Esophagus muscularis mucosa (tissue), 4 donors: ENCODE results near the gene USPL1.

Experiments
- EP300 ChIP-seq: sonication (generic); formaldehyde crosslinking; IDR thresholded peaks from one replicate; pipeline ENCODE4 v1.6.1; 2017; ENCODE audit warnings: antibody characterized with exemption
- POLR2A ChIP-seq: fragments of 450-650 bp; IDR thresholded peaks from one replicate; pipeline ENCODE4 v1.6.1; 2017; ENCODE audit warnings: antibody characterized with exemption, moderate library complexity, mild to moderate bottlenecking, low read depth
- POLR2AphosphoS5 ChIP-seq, 2 donors: sonication (generic); formaldehyde crosslinking; IDR thresholded peaks; one replicate each; pipeline ENCODE4 v1.6.1; 2017; ENCODE audit warnings: antibody characterized with exemption in 2 of 2
- TF ChIP-seq, protein P1 (sequence below), 3 experiments: fragments of 200-600 bp in 2 of 3; fragments of 450-650 bp in 1 of 3; sonication (generic) in 2 of 3; IDR thresholded peaks; one replicate each; pipeline ENCODE4 v1.5.1; 2017 to 2019; ENCODE audit warnings: antibody characterized with exemption in 3 of 3, mild to moderate bottlenecking in 2 of 3, moderate library complexity in 1 of 3

GRCh38 chr13:30638301-30638700 is 20.6 kb downstream of the USPL1 start:
- TF ChIP-seq, protein P1, sequence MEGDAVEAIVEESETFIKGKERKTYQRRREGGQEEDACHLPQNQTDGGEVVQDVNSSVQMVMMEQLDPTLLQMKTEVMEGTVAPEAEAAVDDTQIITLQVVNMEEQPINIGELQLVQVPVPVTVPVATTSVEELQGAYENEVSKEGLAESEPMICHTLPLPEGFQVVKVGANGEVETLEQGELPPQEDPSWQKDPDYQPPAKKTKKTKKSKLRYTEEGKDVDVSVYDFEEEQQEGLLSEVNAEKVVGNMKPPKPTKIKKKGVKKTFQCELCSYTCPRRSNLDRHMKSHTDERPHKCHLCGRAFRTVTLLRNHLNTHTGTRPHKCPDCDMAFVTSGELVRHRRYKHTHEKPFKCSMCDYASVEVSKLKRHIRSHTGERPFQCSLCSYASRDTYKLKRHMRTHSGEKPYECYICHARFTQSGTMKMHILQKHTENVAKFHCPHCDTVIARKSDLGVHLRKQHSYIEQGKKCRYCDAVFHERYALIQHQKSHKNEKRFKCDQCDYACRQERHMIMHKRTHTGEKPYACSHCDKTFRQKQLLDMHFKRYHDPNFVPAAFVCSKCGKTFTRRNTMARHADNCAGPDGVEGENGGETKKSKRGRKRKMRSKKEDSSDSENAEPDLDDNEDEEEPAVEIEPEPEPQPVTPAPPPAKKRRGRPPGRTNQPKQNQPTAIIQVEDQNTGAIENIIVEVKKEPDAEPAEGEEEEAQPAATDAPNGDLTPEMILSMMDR (IDR thresholded peaks at IDR 0.05), result no peak
- TF ChIP-seq POLR2A (no peak), POLR2AphosphoS5 (IDR thresholded peaks at IDR 0.05) (no peak), EP300 (no peak)
